ENCODE measurements around the gene TMEM258. TPM values are rescaled to one million over a fixed set of nuclear protein-coding genes. Genes with fewer than 3 reads are reported as not detected.

TMEM258 gene
- total and polyA plus RNA-seq, 2 donors (not counting 1 experiment from before 2014, with no cell fraction given), result 65.8 to 130 TPM

DNA sequence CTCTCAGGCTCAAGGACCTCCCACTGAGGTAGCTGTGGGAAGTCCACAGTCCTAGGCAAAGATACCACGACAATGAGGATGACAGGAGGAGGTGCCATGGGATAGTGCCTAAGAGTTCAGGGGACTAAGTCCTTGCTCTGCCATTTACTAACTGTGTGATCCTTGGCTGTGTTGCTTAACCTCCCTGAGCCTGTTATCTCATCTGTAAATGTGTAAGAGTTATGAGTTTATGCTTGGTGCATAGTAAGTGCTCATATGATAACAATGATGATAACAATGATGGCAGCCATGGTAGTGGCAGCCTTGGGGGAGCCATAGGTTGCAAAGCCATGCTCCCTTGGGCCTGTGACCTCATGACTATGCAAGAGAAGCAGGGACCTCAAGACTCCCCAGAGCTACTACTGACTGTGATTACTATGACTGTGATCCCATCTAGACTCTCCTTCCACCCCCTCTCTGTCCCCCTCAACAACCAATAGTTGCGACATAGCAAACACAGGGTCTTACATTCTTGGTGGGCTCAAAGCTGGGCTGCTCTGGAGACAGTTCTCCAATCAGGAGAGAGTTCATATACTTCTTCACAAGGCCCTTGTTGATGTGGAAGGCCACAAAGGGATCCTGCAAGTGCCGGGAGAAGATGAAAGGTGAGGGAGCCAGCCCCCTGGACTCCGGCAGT, 20.5 kb upstream of the TMEM258 start:
- peaks cover 0 to 17% (median 4%) of the 10 kb centered on the region in 4 experiments for H3K27me3 ChIP-seq (replicated peaks in 1 of 4; ENCODE audit: control extremely low read depth in 1 of 4, control insufficient read depth in 3 of 4, insufficient read depth in 4 of 4, low read length in 3 of 4)
- CTCF ChIA-PET, result interaction anchor here (0.8 to 6.1 kb wide), 7 partner anchors 15 to 295 kb away, joined by 3 to 77 read pairs (median 5); partner anchors contain the start of gene FEN1
- no peaks in the 10 kb centered on the region for H3K27me3 Mint-ChIP-seq
- no peaks in the 10 kb centered on the region for H3K79me2 ChIP-seq (ENCODE audit: control insufficient read depth, insufficient read depth, low read length)
- TF ChIP-seq, protein P1, sequence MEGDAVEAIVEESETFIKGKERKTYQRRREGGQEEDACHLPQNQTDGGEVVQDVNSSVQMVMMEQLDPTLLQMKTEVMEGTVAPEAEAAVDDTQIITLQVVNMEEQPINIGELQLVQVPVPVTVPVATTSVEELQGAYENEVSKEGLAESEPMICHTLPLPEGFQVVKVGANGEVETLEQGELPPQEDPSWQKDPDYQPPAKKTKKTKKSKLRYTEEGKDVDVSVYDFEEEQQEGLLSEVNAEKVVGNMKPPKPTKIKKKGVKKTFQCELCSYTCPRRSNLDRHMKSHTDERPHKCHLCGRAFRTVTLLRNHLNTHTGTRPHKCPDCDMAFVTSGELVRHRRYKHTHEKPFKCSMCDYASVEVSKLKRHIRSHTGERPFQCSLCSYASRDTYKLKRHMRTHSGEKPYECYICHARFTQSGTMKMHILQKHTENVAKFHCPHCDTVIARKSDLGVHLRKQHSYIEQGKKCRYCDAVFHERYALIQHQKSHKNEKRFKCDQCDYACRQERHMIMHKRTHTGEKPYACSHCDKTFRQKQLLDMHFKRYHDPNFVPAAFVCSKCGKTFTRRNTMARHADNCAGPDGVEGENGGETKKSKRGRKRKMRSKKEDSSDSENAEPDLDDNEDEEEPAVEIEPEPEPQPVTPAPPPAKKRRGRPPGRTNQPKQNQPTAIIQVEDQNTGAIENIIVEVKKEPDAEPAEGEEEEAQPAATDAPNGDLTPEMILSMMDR (IDR thresholded peaks at IDR 0.05), result no peak
- no peak for TF ChIP-seq EZH2 (IDR thresholded peaks at IDR 0.05; ENCODE audit: borderline replicate concordance, insufficient read depth, low read depth, low read length, poor library complexity, severe bottlenecking)
- no peak overlapping the region for H2AFZ ChIP-seq (ENCODE audit: insufficient read depth, low read depth, low read length, poor library complexity, severe bottlenecking)
- POLR2A ChIA-PET, result no interaction called here
- no peak overlapping the region for H3K4me2 ChIP-seq (replicated peaks; ENCODE audit: low read depth, low read length, poor library complexity, severe bottlenecking)
- WGBS (ENCODE audit: insufficient coverage), result 89% methylated on average over 3 of the region's 4 CpGs
- intact Hi-C loops (cut with micrococcal nuclease), result no loop called here
- H4K20me1 ChIP-seq (ENCODE audit: control insufficient read depth, insufficient read depth, low read length, poor library complexity, severe bottlenecking), result no peaks in the 10 kb centered on the region
- peaks cover 9 to 24% of the 10 kb centered on the region in 2 donors for H3K4me1 ChIP-seq (ENCODE audit: control insufficient read depth in 2 of 2, insufficient read depth in 2 of 2, low read length in 2 of 2)
- peaks cover 15% of the 10 kb centered on the region for H3K4me1 Mint-ChIP-seq
- peaks cover 0 to 6% (median 0%) of the 10 kb centered on the region in 3 donors for H3K9me3 ChIP-seq (ENCODE audit: control extremely low read depth in 1 of 3, control insufficient read depth in 2 of 3, insufficient read depth in 1 of 3, low read length in 2 of 3)
- no peak overlapping the region for H3K4me3 ChIP-seq (ENCODE audit: control extremely low read depth in 1 of 5, extremely low read depth in 1 of 5, insufficient read depth in 1 of 5, low read depth in 2 of 5, low read length in 4 of 5)
- H3K27ac ChIP-seq (ENCODE audit: low read length in 2 of 2), result no peak overlapping the region
- ATAC-seq (ENCODE audit: low read depth) (no peak), DNase-seq (no peak)
- no peaks in the 10 kb centered on the region for H3K36me3 ChIP-seq (replicated peaks in 1 of 2; ENCODE audit: control extremely low read depth in 1 of 2, control insufficient read depth in 1 of 2, extremely low read depth in 1 of 2, insufficient read depth in 2 of 2, low read length in 1 of 2)
- no peak overlapping the region for H3K9ac ChIP-seq (ENCODE audit: low read length)
- no peaks in the 10 kb centered on the region for H3K9me3 Mint-ChIP-seq (ENCODE audit: insufficient read depth)
- no peak overlapping the region for H3K4me3 Mint-ChIP-seq
- no peak overlapping the region for H3K27ac Mint-ChIP-seq

DNA sequence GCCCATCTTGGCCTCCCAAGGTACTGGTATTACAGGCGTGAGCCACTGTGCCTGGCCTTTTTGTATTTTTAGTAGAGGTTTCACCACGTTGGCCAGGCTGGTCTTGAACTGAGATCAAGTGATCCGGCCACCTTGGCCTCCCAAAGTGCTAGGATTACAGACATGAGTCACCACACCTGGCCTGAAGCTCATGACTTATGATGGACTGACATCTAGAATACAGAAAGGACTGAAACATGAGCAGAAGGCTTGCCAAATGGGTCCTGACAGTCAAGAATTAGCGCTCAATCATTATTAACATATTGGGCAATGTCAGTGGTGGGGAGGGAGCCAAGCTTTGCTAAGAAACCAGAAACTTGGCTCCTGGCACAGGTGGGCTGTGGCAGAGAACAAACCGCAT, 19.4 kb upstream of the TMEM258 start:
- Histone ChIP-seq H3K27ac (ENCODE audit: low read length in 2 of 2) (no peak overlapping the region), H3K4me1 (ENCODE audit: control insufficient read depth in 2 of 2, insufficient read depth in 2 of 2, low read length in 2 of 2) (peaks cover 9 to 20% of the 10 kb centered on the region in 2 donors), H3K9ac (ENCODE audit: low read length) (no peak overlapping the region), H3K4me2 (replicated peaks; ENCODE audit: low read depth, low read length, poor library complexity, severe bottlenecking) (no peak overlapping the region), H3K36me3 (replicated peaks in 1 of 2; ENCODE audit: control extremely low read depth in 1 of 2, control insufficient read depth in 1 of 2, extremely low read depth in 1 of 2, insufficient read depth in 2 of 2, low read length in 1 of 2) (no peaks in the 10 kb centered on the region), H3K4me3 (ENCODE audit: control extremely low read depth in 1 of 5, extremely low read depth in 1 of 5, insufficient read depth in 1 of 5, low read depth in 2 of 5, low read length in 4 of 5) (no peak overlapping the region), H4K20me1 (ENCODE audit: control insufficient read depth, insufficient read depth, low read length, poor library complexity, severe bottlenecking) (no peaks in the 10 kb centered on the region), H2AFZ (ENCODE audit: insufficient read depth, low read depth, low read length, poor library complexity, severe bottlenecking) (no peak overlapping the region), H3K79me2 (ENCODE audit: control insufficient read depth, insufficient read depth, low read length) (no peaks in the 10 kb centered on the region), H3K9me3 (ENCODE audit: control extremely low read depth in 1 of 3, control insufficient read depth in 2 of 3, insufficient read depth in 1 of 3, low read length in 2 of 3) (peaks cover 0 to 6% (median 0%) of the 10 kb centered on the region in 3 donors), H3K27me3 (replicated peaks in 1 of 4; ENCODE audit: control extremely low read depth in 1 of 4, control insufficient read depth in 3 of 4, insufficient read depth in 4 of 4, low read length in 3 of 4) (peaks cover 0 to 13% (median 4%) of the 10 kb centered on the region in 4 experiments)
- DNase-seq (no peak), ATAC-seq (ENCODE audit: low read depth) (no peak)
- no peaks in the 10 kb centered on the region for H3K27me3 Mint-ChIP-seq
- TF ChIP-seq, protein P1 (IDR thresholded peaks at IDR 0.05), result no peak
- H3K4me3 Mint-ChIP-seq, result no peak overlapping the region
- 86% methylated on average over 3 of the region's 5 CpGs for WGBS (ENCODE audit: insufficient coverage)
- POLR2A ChIA-PET, result no interaction called here
- CTCF ChIA-PET, result interaction anchor here (0.8 to 2.3 kb wide), 4 partner anchors 12 to 270 kb away, joined by 3 to 5 read pairs (median 4); no protein-coding TSS in a partner anchor
- H3K27ac Mint-ChIP-seq, result no peak overlapping the region
- peaks cover 14% of the 10 kb centered on the region for H3K4me1 Mint-ChIP-seq
- intact Hi-C loops (cut with micrococcal nuclease), result no loop called here
- H3K9me3 Mint-ChIP-seq (ENCODE audit: insufficient read depth), result no peaks in the 10 kb centered on the region
